GM18526 (cell line): Measurements from ENCODE around the gene TMEM61.

ENCODE experiments used
- POLR2A ChIP-seq: IDR thresholded peaks from 3 replicates; pipeline ENCODE4 v1.6.1; 2011; ENCODE audit not compliant: insufficient read length; ENCODE audit errors: extremely low read depth

TMEM61 gene

DNA sequence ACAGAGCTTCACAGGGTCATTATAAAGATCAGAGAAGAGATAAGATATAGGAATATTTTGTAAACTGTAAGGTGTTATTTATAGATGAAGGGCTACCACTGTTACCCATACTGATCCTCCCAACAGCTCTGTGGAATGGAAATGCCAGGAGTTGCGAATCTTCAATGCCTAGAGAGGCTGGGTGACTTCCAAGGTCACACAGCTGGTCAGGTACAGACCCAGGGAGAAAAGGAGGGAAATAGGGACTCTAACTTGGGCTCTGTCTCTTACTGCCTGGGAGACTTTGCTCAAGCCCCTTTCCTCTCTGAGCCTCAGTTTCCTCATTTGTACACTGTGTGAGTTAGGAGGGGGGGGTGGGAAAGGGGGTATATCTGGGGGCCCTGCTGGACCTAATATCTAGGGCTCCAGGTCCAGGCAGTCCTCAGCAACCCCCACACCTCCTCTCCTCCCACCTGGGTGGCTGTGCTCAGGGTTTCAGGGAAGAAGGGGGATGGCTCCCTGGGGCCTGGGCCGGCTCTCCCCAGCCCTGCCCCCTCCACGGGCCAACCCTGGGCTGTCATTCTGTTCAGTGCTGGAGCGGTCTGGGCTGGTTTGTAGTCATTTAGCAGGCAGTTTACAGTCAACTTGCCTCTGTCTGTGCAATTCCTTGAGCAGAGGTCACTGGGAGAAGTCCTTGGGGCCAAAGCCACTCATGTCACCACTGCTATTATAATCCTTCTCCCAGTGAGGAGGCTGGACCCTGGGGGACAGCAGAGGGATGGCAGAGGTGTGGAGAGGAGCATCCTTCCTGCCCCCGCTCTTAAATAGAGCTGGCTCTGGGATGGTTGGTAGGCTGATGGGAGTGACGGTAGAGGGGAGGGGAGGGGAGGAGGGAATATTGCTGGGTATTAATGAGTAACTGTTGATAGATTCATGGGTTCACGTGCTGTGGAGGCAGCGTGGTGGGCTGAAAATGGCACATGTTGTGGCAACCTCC is 20.0 kb downstream of the TMEM61 start:
- no peak for TF ChIP-seq POLR2A

DNA sequence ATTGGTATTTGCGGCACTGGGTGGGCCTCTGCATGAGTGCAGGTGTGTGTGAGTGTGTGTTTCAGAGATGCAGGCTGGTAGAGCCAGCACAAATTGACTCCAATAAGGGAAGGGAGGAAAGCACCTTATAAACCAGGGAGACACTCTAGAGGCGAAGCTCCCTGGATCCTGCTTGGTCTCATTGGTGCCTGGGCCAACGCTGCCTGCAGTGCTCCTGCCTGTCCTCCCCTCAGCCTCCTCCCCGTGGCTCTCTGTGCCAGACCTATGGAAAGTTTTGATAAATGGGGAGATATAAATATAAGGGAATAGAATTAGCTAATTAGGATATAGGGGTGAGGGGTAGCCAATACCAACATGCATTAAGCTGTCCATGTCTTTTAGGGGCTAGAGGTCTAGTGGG is 20.9 kb downstream of the TMEM61 start:
- TF ChIP-seq POLR2A: no peak

- no peak for TF ChIP-seq POLR2A
Measured at GRCh38 chr1:55002686-55003085, 22.3 kb downstream of the TMEM61 start.

GRCh38 chr1:55005351-55006140 is 25.1 kb downstream of the TMEM61 start:
- no peak for TF ChIP-seq POLR2A

DNA sequence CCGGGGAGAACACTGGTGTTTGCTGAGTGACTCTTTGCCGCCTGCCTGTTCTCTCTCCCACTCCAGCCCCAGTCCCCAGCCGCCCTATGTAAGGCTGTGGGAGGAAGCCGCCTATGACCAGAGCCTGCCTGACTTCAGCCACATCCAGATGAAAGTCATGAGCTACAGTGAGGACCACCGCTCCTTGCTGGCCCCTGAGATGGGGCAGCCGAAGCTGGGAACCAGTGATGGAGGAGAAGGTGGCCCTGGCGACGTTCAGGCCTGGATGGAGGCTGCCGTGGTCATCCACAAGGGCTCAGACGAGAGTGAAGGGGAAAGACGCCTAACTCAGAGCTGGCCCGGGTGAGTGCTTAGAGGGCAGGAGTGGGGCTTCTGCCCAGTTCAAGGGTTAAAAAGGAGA is 26.5 kb downstream of the TMEM61 start:
- no peak for TF ChIP-seq POLR2A

DNA sequence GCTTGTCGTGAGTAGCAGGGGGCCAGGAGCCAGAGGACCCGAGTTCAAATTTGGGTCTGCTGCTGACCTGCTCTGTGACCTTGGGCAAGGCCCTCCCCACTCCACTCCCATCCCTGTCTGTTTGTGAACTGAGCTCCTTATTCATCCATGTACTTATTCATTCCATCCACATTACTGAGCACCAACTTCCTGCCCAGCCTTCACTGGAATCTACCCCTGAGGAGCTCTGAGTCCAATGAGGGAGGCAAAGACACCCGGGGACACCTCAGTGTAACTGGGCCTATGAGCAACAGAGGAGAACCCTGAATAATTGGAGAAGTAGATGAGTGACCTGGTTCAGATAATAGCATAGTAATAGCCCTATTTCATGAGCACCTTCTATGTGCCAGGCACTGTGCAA is 27.2 kb downstream of the TMEM61 start:
- TF ChIP-seq POLR2A: no peak

DNA sequence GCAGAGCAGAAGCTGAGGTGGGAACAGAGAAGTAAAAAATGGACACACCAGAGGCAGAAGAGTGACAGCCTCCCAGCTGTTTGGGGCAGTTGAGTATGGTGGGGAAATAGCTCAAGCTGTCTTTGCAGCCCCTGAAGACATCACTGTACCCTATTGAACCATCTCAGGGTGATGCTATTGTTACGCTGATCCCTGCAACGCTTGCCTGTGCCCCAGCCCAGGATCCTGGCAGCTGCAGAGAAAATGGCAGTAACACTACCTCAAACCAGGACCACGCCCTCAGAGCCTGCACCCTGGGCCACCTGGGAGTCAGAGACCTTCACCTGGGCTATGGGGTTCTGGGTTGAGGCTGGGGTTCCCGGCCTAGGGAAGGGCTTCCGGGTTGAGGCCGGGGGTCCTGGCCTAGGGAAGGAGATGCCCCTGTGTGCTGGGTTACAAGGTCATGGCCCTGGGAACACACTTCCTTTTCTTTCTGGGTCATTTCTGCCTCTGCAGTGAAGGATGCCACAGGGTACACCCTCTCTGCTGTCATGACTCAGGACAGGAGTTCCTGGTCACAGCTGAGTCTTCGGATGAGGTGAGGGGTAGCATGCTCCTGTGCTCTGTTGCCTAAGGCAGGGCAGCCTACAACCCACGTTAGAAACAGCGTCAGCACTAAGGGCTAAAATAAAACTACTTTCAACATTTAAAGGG is 29.9 kb downstream of the TMEM61 start:
- no peak for TF ChIP-seq POLR2A

- TF ChIP-seq POLR2A: no peak
Measured at GRCh38 chr1:55010887-55011217, 30.4 kb downstream of the TMEM61 start.

- TF ChIP-seq POLR2A: no peak
Measured at GRCh38 chr1:55012661-55013060, 32.2 kb downstream of the TMEM61 start.

DNA sequence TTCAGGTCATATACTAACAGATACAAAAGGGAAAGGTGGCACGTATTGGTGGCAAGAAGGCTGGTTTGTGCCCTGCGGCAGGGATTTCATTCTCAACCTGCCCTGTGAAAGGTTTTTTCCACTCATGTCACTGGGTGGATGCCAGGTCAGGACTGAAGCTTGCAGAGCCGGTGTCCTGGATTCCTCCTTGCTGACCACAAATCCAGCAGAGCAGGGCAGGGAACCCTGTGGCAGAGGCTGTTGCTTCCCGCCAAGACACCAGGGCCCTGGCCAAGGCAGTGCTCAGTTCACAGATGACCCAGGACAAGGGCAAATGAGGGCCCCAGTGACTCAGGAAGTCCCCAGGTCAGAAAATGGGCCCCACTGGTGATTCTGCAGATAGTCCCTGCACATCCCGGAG is 34.7 kb downstream of the TMEM61 start:
- TF ChIP-seq POLR2A: no peak

GRCh38 chr1:55015731-55016620 is 35.5 kb downstream of the TMEM61 start:
- TF ChIP-seq POLR2A: no peak

DNA sequence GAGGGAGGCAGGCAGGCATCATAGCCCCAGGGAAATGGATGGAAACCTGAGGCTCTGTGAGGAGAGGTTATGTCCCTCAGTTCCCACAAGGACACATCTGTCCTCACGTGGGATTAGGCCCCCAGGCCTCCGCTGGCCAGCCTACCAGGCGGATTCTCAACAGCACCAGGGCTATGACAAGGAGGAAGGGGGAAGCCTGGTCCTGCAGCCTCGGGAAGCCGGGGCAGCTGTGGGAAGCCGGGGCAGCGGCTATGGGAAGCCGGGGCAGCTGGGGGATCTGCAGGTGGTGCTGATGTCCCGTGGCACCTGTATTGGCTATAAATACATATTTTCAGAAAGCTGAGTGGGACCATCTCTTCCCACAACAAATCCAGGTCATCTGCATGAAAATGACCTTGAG is 38.0 kb downstream of the TMEM61 start:
- TF ChIP-seq POLR2A: no peak

DNA sequence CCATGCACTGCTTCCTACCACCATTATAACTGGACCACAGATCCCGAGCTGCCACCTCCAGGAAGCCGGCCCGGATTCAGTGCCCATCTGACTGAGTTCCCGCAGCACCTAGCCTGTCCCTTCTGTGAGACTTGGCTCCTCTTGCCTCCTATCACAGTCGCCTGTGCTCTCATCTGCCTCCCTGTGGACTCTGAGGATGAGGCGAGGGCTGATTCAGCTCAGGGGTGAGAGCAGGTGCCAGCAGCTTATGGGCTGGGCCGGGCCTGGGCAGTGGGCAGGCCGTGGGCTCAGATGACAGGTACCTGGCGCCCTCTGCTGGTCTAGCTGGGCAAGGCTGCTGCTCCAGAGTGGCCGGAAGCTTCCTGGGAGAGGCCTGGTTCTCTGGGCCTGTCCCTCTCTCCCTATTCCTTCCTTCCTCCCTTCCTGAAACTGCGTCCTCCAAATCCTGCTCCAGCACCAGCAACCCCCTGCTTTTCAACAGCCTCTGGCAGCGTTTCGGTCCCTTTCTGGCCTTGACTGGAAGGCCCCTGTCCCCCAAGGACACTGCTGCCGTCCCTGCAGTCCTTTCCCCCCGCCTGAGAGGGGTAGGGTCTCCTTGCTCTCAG is 41.6 kb downstream of the TMEM61 start:
- no peak for TF ChIP-seq POLR2A

DNA sequence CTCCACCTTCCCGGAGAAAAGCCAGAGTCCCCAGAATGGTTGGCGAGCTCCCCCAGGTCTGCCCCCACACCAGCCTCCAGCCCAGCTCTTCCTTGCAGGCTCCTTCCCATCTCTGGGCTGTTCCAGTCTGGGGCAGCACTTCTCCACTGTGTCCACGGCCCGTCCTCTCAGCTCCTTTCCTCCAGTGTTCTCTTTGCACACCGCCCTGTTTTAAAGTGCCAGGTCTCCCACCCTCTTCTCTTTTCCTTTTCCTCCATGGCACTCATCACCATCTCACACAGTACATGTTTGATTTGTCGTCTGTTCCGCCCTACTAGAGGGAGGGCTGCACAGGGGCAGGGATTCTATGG is 52.8 kb downstream of the TMEM61 start:
- no peak for TF ChIP-seq POLR2A
